ENCODE measurements around the gene SPDYE16. TPM values are rescaled to one million over a fixed set of nuclear protein-coding genes. Genes with fewer than 3 reads are reported as not detected.
A peak's percentile ranks its signal among the peaks of the same experiment; 100 is the strongest.
"Not testable (repeated sequence)": the region's sequence is repeated elsewhere in the genome, so short reads cannot be mapped to it uniquely, and the experiment has no call there.

Gene SPDYE16
- total RNA-seq, 1 donor from 2014 or later = not detected

- DNase-seq (ENCODE audit: low spot score) = not testable (repeated sequence)
Measured at GRCh38 chr7:76549855-76550248, 6.8 kb upstream of the SPDYE16 start.

GRCh38 chr7:76549025-76549854, 6.1 kb upstream of the SPDYE16 start:
- DNase-seq (ENCODE audit: low spot score) = peak; percentile 93

- not testable (repeated sequence) for DNase-seq (ENCODE audit: low spot score)
Measured at GRCh38 chr7:76531643-76532042, 11.5 kb downstream of the SPDYE16 start.

GRCh38 chr7:76526183-76526582, 16.9 kb downstream of the SPDYE16 start:
- not testable (repeated sequence) for DNase-seq (ENCODE audit: low spot score)

- DNase-seq (ENCODE audit: low spot score) = not testable (repeated sequence)
Measured at GRCh38 chr7:76516932-76517331, 26.2 kb downstream of the SPDYE16 start.

- no peak for DNase-seq (ENCODE audit: low spot score)
Measured at GRCh38 chr7:76515999-76516443, 27.1 kb downstream of the SPDYE16 start.

GRCh38 chr7:76514926-76515771, 27.9 kb downstream of the SPDYE16 start:
- DNase-seq (ENCODE audit: low spot score) = peak; percentile 85

- DNase-seq (ENCODE audit: low spot score) = peak; percentile 85
Measured at GRCh38 chr7:76513817-76514799, 29.0 kb downstream of the SPDYE16 start.

- DNase-seq (ENCODE audit: low spot score) = peak; percentile 86
Measured at GRCh38 chr7:76512941-76513816, 29.9 kb downstream of the SPDYE16 start.

GRCh38 chr7:76511911-76512885, 30.9 kb downstream of the SPDYE16 start:
- peak; percentile 77 for DNase-seq (ENCODE audit: low spot score)

GRCh38 chr7:76511200-76511910, 31.7 kb downstream of the SPDYE16 start:
- peak; percentile 89 for DNase-seq (ENCODE audit: low spot score)

- peak; percentile 77 for DNase-seq (ENCODE audit: low spot score)
Measured at GRCh38 chr7:76509931-76510877, 32.9 kb downstream of the SPDYE16 start, which contains the start of gene UPK3B. Gene UPK3B, plus strand, starts transcription at chr7:76510552. Its CDS starts 101 bp downstream, at chr7:76510653.

- DNase-seq (ENCODE audit: low spot score) = peak; percentile 20
Measured at GRCh38 chr7:76507723-76508406, 35.2 kb downstream of the SPDYE16 start.

GRCh38 chr7:76506643-76507042, 36.5 kb downstream of the SPDYE16 start:
- not testable (repeated sequence) for DNase-seq (ENCODE audit: low spot score)

- DNase-seq (ENCODE audit: low spot score) = no peak
Measured at GRCh38 chr7:76506081-76506440, 37.0 kb downstream of the SPDYE16 start.

Data from mesenteric fat pad (tissue), 1 donor.